GM18909 (cell line): ENCODE measurements around the gene MALRD1.

Experiments
- ATAC-seq: cut with Tn5 transposase; IDR thresholded peaks from one replicate; pipeline ENCODE4 v1.9.1; 2021; ENCODE audit warnings: mild to moderate bottlenecking; ENCODE audit not compliant: unreplicated experiment, poor library complexity

MALRD1 gene

DNA sequence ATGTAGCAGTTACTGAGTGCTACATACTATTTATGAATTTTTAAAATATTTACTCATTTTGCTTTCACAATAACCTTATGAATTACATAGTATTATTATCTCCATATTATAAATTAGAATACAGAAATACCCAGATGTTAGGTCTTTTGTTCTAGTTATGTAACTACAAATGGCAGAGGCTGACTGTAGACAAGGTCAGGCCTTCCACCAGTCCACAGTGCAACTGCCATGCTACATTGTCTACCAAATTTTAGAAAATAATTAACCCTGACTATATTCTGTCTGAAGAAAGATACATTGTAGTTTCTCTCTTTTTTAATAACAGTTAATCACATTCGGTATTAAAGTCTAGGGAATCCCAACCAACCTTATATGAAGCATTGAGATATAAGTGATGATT, 280.9 kb downstream of the MALRD1 start:
- no peak for ATAC-seq

DNA sequence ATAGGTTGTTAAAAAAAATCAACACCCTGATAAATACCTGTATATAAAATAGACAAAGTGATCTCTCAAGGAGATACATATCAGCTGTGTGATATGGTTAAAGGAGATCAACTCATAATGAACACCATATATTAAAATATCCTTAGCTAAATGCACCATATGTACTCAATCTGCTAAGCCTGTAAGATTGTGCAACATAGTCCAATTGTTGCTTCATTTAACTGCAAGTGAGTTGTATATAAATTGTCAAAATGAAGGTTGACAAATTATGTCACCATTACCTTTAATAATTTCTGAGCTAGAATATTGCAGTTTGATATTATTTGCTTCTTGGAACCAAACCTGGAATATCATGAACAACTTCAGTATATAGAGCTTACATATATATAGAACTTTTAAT, 283.7 kb downstream of the MALRD1 start:
- ATAC-seq, result no peak

DNA sequence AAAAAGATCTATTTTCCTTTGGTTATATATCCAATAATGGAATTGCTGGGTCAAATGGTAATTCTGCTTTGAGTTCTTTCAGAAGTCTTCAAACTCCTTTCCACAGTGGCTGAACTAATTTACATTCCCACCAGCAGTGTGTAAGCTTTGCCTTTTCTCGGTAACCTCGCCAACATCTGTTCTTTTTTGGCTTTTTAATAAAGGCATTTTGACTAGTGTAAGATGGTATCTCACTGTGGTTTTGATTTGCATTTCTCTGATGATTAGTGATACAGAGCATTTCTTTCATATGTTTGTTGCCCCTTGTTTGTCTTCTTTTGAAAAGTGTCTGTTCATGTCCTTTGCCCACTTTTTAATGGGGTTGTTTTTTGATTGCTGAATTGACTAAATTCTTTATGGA, 285.0 kb downstream of the MALRD1 start:
- ATAC-seq, result no peak

DNA sequence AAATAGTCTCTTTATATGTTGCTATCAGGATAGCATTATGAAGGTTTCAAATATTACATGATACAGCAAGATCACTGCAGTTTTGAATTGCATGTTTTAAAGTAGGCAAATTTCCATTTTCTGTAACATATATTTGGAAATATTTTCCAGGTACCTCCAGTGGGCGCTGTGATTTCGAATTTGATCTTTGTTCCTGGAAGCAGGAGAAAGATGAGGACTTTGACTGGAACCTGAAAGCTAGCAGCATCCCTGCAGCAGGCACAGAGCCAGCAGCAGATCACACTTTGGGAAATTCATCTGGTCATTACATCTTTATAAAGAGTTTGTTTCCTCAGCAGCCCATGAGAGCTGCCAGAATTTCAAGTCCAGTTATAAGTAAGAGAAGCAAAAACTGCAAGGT, 299.0 kb downstream of the MALRD1 start:
- no peak for ATAC-seq

DNA sequence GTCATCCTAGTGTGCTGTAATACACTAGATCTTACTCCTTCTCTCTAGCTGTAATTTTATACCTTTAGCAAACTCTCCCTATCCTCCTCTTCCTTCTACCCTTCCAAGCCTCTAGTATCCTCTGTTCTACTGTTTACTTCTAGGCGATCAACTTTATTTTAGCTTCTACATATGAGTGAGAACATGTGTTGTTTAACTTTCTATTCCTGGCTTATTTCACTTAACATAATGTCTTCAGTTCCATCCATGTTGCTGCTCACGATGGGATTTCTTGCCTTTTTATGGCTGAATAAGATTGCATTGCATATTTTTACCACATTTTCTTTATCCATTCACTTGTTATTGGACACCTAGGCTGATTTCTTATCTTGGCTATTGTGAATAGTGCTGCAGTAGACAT, 318.6 kb downstream of the MALRD1 start:
- no peak for ATAC-seq

DNA sequence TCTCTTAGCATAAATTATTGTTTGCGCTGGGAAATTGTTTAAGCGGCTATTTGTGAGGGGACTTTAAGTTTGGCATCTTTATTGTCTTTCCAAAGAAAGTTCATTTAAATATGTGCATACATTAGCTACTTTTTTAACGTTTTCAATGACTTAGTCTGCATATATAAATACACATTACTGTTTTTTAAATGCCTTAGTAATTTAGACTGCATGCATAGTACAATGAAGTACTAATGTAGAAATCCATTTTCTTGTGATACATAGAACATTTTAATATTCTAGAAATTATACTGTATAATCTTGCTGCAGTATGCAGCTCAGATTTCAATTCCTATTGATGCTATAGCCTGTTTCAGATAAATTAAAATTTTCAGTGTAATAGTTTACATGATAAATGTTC, 325.4 kb downstream of the MALRD1 start:
- no peak for ATAC-seq

DNA sequence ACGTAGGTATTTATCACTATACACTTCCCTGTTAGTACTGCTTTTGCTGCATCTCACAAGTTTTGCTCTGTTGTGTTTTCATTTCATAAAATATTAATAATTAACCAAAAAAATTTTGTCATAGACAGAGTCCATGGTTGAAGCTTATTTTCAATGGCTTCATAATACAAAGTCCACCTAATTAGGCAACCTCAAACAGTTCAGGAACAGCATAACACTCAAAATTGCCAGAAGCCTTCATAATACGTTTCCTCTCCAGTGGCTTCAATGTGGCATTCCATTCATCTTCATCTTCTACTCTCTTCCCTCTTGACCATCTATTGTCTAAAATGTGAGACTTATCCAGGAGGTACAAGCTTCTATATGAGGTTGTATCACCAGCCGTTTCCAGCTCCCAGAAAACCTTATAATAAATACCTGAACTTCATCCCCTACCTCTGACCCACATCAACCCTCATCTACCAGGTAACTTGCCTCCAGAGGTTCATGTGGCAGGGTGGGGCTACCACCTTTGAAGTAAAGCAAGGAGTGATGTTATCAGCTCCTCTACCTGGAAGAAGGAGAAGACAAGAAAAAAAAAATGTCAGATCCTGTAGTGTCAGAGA, 337.3 kb downstream of the MALRD1 start:
- ATAC-seq, result no peak

DNA sequence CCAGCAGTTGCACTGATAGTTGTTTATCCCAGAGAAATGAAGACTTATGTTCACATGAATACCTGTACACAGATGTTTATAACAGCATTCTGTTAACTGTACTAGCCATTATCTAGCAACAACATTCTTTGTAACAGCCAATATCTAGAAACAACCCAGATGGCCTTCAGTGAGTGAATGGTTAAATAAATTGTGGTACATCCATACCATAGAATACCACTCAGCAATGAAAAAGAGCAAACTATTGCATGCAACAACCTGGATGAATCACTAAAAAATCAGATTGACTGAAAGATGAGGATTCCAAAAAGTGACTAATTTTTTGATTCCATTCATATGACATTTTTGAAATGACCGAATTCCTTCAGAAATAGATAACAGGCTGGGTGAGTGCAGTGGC, 360.3 kb downstream of the MALRD1 start:
- no peak for ATAC-seq

DNA sequence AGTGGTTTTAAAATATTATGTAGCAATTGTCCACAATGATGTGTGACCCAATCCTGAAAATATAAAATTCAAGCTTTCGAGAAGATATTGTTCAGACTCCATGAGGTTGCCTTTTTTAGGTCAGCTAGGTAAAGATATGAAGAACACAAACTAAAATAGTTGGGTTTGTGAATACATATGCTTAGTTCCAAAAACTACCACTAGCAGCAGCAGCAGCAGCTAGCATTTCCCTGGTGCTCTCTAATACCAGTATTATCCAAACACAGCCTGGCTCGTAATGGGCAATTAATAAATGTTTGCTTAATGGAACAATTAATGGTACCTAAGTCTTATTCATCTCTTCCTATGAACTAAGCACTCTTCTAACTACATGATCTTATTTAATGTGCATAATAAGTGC, 362.5 kb downstream of the MALRD1 start:
- no peak for ATAC-seq

DNA sequence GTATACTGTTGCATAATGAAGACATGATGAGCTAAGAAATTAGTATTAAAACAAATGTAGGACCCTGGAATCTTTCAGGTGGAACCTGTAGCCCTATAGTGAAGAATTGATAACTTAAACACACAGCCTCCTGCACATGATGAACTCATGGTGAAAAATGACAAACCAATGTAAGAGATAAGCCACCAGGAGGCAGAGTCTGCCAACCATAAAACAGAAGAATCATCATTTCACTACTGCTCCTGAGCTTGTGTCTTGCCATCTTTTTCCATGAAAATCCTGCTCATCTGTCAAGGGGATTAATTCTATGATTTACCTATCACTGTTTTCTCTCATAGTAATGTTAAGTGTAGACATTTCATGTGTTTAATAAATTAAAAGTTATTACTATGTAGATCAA, 363.9 kb downstream of the MALRD1 start:
- no peak for ATAC-seq

DNA sequence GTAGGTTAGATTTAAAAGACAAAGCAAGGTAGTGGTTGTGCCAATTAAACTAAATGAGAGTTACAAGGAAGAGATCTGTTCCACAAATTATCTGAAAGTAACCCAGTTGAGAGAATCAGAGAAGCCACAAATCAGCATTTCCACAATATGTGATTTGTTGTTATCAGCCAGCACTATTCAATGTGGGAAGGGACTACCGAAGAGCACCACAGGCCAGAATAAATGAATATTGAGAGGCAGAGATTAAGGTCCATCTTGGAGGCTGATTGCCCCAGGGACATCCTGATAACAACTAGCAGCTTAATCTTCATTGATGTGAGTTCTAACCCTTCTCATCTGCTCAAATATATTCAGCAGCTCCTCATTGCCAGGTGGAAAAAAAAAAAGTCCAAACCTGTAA, 367.6 kb downstream of the MALRD1 start:
- no peak for ATAC-seq

DNA sequence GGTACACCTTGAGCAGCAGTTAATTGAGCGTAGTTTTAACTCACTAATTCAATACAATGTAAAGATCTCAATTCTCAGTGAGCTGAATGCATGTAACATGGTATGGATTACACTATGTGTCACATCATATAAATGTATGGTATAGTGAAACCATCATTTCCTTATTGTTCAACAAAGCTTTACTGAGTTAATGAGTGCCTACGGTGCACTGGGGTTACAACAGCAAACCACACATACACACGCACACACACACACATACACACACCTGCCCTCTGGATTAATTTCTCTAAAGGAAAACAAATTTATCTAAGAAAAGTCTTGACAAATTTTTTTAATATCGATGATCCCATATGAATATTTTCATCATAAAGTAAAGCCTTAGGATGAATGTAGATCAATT, 369.1 kb downstream of the MALRD1 start:
- ATAC-seq, result no peak

DNA sequence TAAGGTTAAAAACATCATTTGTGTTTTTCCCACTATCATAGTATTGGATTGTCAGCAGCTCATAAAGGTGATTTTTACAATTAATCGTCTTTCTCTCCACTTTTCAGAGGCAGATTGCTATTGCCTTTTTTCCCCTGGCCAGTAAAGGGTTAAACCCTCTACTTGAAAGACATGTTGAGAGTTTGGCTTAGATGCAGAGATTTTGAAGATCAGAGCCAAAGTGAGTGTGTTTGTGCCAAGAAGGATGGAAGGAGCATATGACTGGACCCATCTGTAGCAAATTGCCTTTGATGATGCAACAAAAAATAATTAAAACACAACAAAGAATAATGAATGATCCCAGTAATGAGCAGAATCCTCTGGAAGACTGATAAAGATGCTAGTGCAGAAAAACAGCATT, 373.1 kb downstream of the MALRD1 start:
- ATAC-seq, result no peak

DNA sequence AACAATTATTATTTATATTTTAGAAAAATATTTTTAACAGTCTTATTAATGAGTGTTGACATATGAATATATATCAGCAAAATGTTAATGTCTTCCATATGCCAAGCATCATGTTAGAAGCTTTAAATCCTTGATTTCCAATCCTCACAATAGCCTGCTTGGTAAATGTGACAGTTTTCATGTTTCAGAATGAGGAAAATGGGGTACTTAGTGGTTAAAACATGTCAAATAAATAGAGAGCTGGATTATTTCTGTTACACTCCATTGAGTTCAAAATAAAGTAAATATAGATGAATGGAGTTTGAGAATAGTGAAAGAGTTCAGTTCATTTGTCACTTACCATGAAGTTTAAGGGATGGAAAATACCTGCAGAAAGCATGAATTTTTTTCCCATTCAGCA, 377.4 kb downstream of the MALRD1 start:
- ATAC-seq, result no peak

DNA sequence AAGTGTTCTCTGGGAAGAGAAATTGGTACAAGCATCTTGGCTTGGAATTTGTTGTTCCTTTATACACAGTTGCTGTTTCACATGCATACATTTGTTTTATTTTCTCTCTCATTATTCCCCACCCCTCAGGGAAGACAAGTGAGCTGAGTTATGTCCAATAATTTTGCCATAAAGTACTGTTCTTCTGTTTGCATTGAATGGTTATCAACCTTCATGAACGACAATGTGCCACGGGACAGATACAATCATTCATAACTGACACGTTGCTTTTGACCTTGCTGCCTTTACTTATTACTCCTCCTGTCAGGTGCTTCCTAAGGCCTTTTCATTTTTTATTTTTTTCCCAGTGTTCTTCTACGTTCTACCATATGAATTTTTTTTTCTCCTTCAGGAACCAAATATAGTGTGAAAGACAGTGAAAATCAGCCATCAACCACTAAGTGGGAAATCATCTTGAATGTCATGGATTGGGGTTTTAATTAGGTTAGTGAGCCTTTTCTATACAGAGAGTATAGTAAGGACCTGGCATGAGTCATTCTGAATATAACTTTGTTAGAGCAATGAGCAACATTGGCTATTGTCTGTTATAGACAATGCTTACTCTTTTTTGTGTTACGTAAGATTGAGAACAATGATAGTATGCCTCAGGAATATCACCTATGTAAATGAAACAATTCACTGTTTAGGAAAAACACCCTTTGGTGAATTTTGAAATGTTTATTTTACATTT, 383.2 kb downstream of the MALRD1 start:
- no peak for ATAC-seq

DNA sequence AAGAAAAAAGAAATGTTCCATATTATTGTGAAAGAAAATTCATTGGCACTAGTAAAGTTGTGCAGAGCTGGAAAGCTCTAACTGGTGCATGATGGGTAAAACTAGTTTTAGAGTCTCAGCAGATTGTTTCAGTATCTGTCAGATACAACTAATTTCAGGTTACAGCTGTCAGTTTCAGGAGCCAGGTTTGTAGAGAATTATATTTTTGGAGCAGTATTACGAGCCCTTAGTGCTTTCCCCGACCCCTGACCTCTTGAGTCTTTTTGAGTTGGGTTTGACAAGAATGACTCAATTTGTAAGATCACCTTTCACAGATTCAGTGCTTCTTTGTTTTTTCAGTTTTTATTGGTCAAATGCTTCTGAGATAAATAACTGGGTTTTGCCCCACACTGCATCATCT, 401.3 kb downstream of the MALRD1 start:
- ATAC-seq, result no peak

DNA sequence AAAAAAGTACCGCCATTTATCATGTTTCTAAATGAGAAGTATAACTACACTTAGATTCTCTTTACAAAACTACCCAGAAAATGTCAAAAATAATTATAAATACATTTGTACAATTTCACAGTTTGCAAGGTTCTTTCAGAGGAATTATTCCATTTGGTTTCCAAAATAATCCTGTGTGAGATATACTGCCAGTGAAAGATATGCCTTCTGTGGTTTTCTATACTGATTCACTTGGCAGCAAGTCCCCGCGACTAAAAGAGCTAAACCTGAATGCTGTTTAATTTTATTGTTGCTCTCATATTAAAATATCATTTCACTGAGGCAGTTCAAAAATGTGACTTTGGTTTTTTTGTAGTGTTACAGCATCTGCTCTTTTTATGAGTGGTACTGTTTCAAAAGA, 402.8 kb downstream of the MALRD1 start:
- no peak for ATAC-seq

DNA sequence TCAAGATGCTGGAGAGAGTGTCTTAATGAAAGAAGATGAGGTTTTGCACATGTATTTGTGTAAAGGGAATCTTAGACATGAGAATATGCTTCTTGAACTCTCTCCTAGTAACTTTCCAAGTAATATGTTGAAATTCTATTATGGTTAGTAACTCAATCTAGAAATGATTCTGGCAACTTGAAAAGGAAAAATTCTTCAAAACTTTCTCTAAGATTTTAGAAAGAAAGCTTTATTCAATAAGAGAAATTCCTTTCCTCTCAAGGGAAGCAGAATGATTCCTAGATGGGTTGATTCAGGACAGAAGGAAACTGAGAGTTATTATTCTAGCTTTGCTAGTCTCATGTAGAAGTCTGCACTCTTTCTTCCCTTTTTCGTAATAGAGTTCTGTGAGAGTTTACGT, 403.3 kb downstream of the MALRD1 start:
- ATAC-seq, result no peak

DNA sequence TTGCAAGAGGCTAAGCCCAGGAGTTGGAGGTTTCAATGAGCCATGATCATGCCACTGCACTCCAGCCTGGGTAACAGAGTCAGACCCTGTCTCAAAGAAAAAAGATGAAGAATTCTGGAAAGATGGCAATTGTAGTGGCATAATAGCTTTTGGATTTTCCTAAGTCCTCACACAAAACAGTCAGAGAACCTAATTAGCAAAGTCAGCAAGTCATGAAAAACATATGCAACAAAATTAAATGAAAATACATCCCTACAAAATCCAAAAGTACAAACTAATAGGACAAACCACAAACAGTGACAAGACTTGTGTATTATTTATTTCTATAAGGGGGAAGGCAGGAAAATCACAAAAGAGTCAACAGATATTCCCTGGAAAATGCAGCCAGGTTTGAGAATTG, 405.4 kb downstream of the MALRD1 start:
- no peak for ATAC-seq

DNA sequence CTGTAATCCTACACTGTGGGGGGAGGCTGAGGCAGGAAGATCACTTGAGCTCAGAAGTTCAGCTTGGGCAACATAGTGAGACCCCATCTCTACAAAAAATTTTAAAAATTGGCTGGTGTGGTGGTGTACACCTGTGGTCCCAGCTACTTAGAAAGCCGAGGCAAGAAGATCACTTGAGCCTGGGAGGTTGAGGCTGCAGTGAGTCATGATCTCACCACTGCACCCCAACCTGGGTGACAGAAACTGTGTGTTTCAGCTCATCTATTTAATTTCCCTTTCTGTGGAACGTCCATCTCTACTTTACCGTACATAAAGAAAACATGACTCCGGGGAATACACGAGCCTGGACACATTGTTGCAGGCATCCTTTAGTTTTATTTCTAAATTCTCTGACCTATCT, 413.0 kb downstream of the MALRD1 start:
- no peak for ATAC-seq

DNA sequence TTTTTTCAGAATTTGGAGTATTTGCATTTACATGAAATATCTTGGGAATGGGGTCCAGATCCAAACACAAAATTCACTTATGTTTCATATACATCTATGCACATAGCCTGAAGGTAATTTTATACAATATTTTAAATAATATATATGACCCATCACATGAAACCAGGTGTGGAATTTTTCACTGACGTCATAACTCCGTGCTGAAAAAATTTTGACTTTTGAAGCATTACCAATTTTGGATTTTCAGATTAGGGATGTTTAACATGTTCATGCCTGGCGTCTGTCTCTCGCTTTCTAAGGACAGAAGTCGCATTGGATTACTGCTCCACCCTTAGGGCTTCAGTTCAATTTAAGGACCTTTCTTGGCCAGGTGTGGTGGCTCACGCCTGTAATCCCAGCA, 418.1 kb downstream of the MALRD1 start:
- ATAC-seq, result no peak

DNA sequence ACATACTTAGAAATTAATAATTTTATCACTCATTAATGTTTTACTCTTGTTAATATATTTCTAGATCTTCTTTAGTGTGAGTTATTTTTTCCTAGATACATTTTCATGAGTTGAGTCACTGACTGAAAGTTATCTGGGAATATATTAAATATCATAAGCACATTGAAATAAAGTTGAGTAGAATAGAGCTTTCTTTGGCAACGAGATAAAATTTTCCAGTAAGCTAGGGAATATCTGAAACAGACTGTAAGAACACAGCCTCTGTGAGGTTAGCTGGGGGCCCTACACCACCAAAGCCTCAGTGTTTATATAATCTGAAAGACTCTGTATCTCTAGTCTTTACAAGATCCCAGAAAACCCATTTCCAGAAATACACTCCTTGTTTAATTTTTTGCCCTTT, 419.8 kb downstream of the MALRD1 start:
- ATAC-seq, result no peak
